Heart right ventricle (tissue), 16 donors: ENCODE results near the gene KRTAP2-1. TPM values are rescaled to one million over a fixed set of nuclear protein-coding genes. Genes with fewer than 3 reads are reported as not detected.
"Not testable (repeated sequence)": the region's sequence is repeated elsewhere in the genome, so short reads cannot be mapped to it uniquely, and the experiment has no call there.

Source experiments
- ATAC-seq, 8 donors: fragments of 200-7000 bp; cut with Tn5 transposase; one replicate each; pipeline ENCODE4 v1.9.1; 2020; ENCODE audit warnings: mild to moderate bottlenecking in 8 of 8, moderate library complexity in 8 of 8, moderate number of reproducible peaks in 1 of 8
- DNase-seq, 2 donors: peaks; one replicate each; pipeline ENCODE4 v3.0.0-alpha.2; 2020
- H3K27ac ChIP-seq, 10 donors: fragments of 200-600 bp; sonication (generic) in 2 of 10; one replicate each; pipeline versions ENCODE4 v1.5.0 to v1.8.0; 2020 to 2022; ENCODE audit warnings: mild to moderate bottlenecking in 3 of 10
- H3K27me3 ChIP-seq, 7 donors: fragments of 200-600 bp; one replicate each; pipeline ENCODE4 v1.8.0; 2021 to 2022; ENCODE audit warnings: mild to moderate bottlenecking in 2 of 7
- H3K36me3 ChIP-seq, 9 donors: fragments of 200-600 bp; sonication (generic) in 1 of 9; one replicate each; pipeline versions ENCODE4 v1.5.0 to v1.8.0; 2020 to 2022; ENCODE audit warnings: mild to moderate bottlenecking in 2 of 9
- H3K4me1 ChIP-seq, 9 donors: fragments of 200-600 bp; sonication (generic) in 1 of 9; one replicate each; pipeline versions ENCODE4 v1.5.0 to v1.8.0; 2020 to 2022; ENCODE audit warnings: mild to moderate bottlenecking in 4 of 9
- H3K4me3 ChIP-seq, 10 donors: fragments of 200-600 bp; sonication (generic) in 2 of 10; one replicate each; pipeline versions ENCODE4 v1.5.0 to v1.8.0; 2020 to 2022; ENCODE audit warnings: mild to moderate bottlenecking in 7 of 10, moderate library complexity in 2 of 10
- H3K9me3 ChIP-seq, 11 donors: fragments of 200-600 bp in 10 of 11; sonication (generic) in 2 of 11; one replicate each; pipeline versions ENCODE4 v1.5.0 to v1.8.0; 2013 to 2022; ENCODE audit warnings: mild to moderate bottlenecking in 2 of 11, control low read depth in 1 of 11, moderate library complexity in 1 of 11
- CTCF ChIP-seq, 9 donors: fragments of 200-600 bp; sonication (generic) in 2 of 9; IDR thresholded peaks; one replicate each; pipeline versions ENCODE4 v1.5.0 to v1.8.0; 2021 to 2022; ENCODE audit warnings: antibody characterized with exemption in 9 of 9, mild to moderate bottlenecking in 5 of 9, moderate library complexity in 1 of 9
- WGBS, 2 donors: extraction: QIAGEN DNeasy Blood & Tissue Kit; methylation state at CpG; one replicate each; pipeline ENCODE4 v1.1.7; 2013; ENCODE audit warnings: inconsistent platforms in 1 of 2; 5-methylcytosine and 5-hydroxymethylcytosine counted together
- intact Hi-C, 10 donors: fragments of 100-400 bp; cut with DNase I; formaldehyde crosslinking; loops; one replicate each; pipeline versions ENCODE4 v1.11.1 to v1.14.2; 2022
- polyA plus RNA-seq, 2 donors: library from polyadenylated mRNA; stranded (reverse); fragments of 200-250 nt; gene quantifications; one replicate each; pipeline ENCODE4 v1.2.3, GENCODE V29; 2013
- total RNA-seq, 10 donors: library from RNA; stranded (reverse); fragmentation: NEBNext Ultra II Directional in 3 of 10; extraction: Animal tissue kit (Norgen Biotek cat#: 25700) in 3 of 10; gene quantifications; one replicate each; pipeline versions ENCODE4 v1.2.1 to v1.2.4, GENCODE V29; 2021 to 2023
- donor health status: Arrhythmogenic right ventricular cardiomyopathy.
- donor health status: ischemic (EF 13 %, LVEDD 7.1; RV severe dilation, severe dysfunction).
- donor health status: healthy with polysubstance abuse.
- donor health status: DM: no; HTN: yes; CAD: no.
- donor health status: DM: no; HTN: no; CAD: no.
- donor health status: ischemic (EF 25% LVEDD 6.9; RV normal size, moderate dysfunction).
- donor health status: ischemic (EF 25% LVEDD 5.7; RV mildly dilated, moderate dysfunction).
- donor health status: healthy.
- donor health status: DM: yes; HTN: yes; CAD: no.
- donor health status: Ischemic cardiomyopathy.
- donor health status: ischemic (EF 35%, LVEDD 5.7; RV mildly dilated, moderate dysfunction).
- donor health status: nonischemic (EF 11% LVEDD 7.7; RV severe dilation, severe dysfunction).
- donor health status: DM: yes; HTN: yes; CAD: no.
- donor health status: PGD.
- donor health status: ischemic (EF 29% LVEDD 5.4; RV normal size, mild dysfunction).
- donor health status: nonischemic (EF 23%, LVEDD 6.1; RV moderate dilation, normal function).

Gene KRTAP2-1
- total and polyA plus RNA-seq, 12 donors, result not detected

GRCh38 chr17:41057547-41057946 is 10.4 kb upstream of the KRTAP2-1 start:
- Histone ChIP-seq H3K4me3 (no peak overlapping the region), H3K27me3 (peaks cover 0 to 70% (median 50%) of the 10 kb centered on the region in 7 donors), H3K36me3 (no peaks in the 10 kb centered on the region), H3K4me1 (no peaks in the 10 kb centered on the region), H3K9me3 (peaks cover 0 to 17% (median 0%) of the 10 kb centered on the region in 11 donors), H3K27ac (no peak overlapping the region)
- DNase-seq (no peak), ATAC-seq (no peak)
- no peak for TF ChIP-seq CTCF (IDR thresholded peaks at IDR 0.05)
- 87 to 100% methylated on average over 1 of the region's 1 CpG for WGBS, 2 donors
- intact Hi-C loops, result no loop called here

GRCh38 chr17:41055130-41055529 is 8.0 kb upstream of the KRTAP2-1 start, which contains the start of gene KRTAP2-2:
Gene KRTAP2-2, minus strand, starts transcription at chr17:41055230. Its CDS starts 19 bp downstream, at chr17:41055211.
- H3K4me3 ChIP-seq, intact Hi-C loops, H3K27ac ChIP-seq, H3K36me3 ChIP-seq, DNase-seq, H3K4me1 ChIP-seq, ATAC-seq: not testable (repeated sequence)
- 30 to 56% methylated on average over 1 of the region's 6 CpGs for WGBS, 2 donors
- Histone ChIP-seq H3K9me3 (peaks cover 0 to 17% (median 0%) of the 10 kb centered on the region in 11 donors), H3K27me3 (peaks cover 0 to 56% (median 38%) of the 10 kb centered on the region in 7 donors)

- peaks cover 0 to 55% (median 36%) of the 10 kb centered on the region in 7 donors for H3K27me3 ChIP-seq
- intact Hi-C loops, H3K36me3 ChIP-seq, ATAC-seq, DNase-seq, H3K4me1 ChIP-seq, H3K27ac ChIP-seq, H3K4me3 ChIP-seq: not testable (repeated sequence)
- H3K9me3 ChIP-seq, result peaks cover 0 to 17% (median 0%) of the 10 kb centered on the region in 11 donors
- 53 to 70% methylated on average over 7 of the region's 9 CpGs for WGBS, 2 donors
Observed at GRCh38 chr17:41054556-41054955, 7.4 kb upstream of the KRTAP2-1 start.

GRCh38 chr17:41054025-41054424 is 6.9 kb upstream of the KRTAP2-1 start:
- ATAC-seq (no peak), DNase-seq (no peak)
- intact Hi-C loops, result no loop called here
- peaks cover 0 to 17% (median 0%) of the 10 kb centered on the region in 11 donors for H3K9me3 ChIP-seq
- peaks cover 0 to 55% (median 35%) of the 10 kb centered on the region in 7 donors for H3K27me3 ChIP-seq
- no peaks in the 10 kb centered on the region for H3K36me3 ChIP-seq
- H3K4me3 ChIP-seq, result no peak overlapping the region
- H3K4me1 ChIP-seq, result no peaks in the 10 kb centered on the region
- TF ChIP-seq CTCF (IDR thresholded peaks at IDR 0.05), result no peak
- WGBS, 2 donors, result 86 to 88% methylated on average over 4 of the region's 4 CpGs
- H3K27ac ChIP-seq, result no peak overlapping the region

GRCh38 chr17:41052566-41052965 is 5.5 kb upstream of the KRTAP2-1 start:
- H3K4me1 ChIP-seq, result no peaks in the 10 kb centered on the region
- H3K36me3 ChIP-seq, result no peaks in the 10 kb centered on the region
- no peak overlapping the region for H3K4me3 ChIP-seq
- H3K9me3 ChIP-seq, result peaks cover 0 to 13% (median 0%) of the 10 kb centered on the region in 11 donors
- no peak for DNase-seq
- intact Hi-C loops, result no loop called here
- no peak for ATAC-seq
- no peak for TF ChIP-seq CTCF (IDR thresholded peaks at IDR 0.05)
- H3K27me3 ChIP-seq, result peaks cover 0 to 55% (median 33%) of the 10 kb centered on the region in 7 donors
- H3K27ac ChIP-seq, result no peak overlapping the region
